Adrenal gland (tissue), 5 donors: Measurements from ENCODE around the gene CFAP97D1.

ENCODE experiments used
- POLR2A ChIP-seq, 2 donors: fragments of 450-650 bp; IDR thresholded peaks; one replicate each; pipeline ENCODE4 v1.6.1; 2017; ENCODE audit warnings: antibody characterized with exemption in 2 of 2, mild to moderate bottlenecking in 2 of 2, moderate library complexity in 1 of 2
- TF ChIP-seq, protein P1 (sequence below), 6 experiments: fragments of 450-650 bp in 4 of 6; fragments of 200-600 bp in 2 of 6; sonication (generic) in 1 of 6; IDR thresholded peaks; 1 replicate in 5 of 6; 2 replicates in 1 of 6; pipeline versions ENCODE4 v1.5.1 to v1.8.0; 2016 to 2021; ENCODE audit warnings: antibody characterized with exemption in 6 of 6, mild to moderate bottlenecking in 2 of 6, moderate library complexity in 1 of 6
- donor health status: DM: no; HTN: no; CAD: no.

DNA sequence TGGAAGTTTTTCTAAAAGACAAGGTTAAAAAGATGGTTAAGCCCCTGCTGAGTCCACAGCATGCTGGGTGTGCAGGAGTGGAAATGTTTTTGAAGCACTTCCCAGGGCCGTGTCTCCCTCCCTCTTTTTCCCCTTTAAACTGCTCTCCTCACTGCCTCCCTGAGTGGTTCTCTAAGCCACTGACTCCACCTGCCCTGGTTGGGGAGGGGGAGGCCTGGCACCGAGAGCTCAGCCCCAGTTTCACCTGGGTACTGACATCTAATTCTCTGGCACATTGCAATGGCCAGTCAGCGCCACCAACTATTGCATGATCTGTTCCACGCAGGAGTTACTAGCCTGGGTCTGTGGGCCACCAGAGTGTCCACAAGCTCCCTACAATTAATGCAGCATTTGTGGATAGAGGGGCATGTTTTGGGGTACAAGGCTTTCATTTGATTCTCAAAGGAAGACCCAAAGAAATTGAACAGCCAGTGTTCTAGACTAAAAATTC, 30.0 kb downstream of the CFAP97D1 start:
- no peak for TF ChIP-seq POLR2A (IDR thresholded peaks at IDR 0.05)
- TF ChIP-seq, protein P1, sequence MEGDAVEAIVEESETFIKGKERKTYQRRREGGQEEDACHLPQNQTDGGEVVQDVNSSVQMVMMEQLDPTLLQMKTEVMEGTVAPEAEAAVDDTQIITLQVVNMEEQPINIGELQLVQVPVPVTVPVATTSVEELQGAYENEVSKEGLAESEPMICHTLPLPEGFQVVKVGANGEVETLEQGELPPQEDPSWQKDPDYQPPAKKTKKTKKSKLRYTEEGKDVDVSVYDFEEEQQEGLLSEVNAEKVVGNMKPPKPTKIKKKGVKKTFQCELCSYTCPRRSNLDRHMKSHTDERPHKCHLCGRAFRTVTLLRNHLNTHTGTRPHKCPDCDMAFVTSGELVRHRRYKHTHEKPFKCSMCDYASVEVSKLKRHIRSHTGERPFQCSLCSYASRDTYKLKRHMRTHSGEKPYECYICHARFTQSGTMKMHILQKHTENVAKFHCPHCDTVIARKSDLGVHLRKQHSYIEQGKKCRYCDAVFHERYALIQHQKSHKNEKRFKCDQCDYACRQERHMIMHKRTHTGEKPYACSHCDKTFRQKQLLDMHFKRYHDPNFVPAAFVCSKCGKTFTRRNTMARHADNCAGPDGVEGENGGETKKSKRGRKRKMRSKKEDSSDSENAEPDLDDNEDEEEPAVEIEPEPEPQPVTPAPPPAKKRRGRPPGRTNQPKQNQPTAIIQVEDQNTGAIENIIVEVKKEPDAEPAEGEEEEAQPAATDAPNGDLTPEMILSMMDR (IDR thresholded peaks at IDR 0.05) = no peak
